COLO668 (cell line): Measurements from ENCODE around the gene COL6A5.
"Not testable (repeated sequence)": the region's sequence is repeated elsewhere in the genome, so short reads cannot be mapped to it uniquely, and the experiment has no call there.

ENCODE experiments used
- DNase-seq: peaks from one replicate; lab custom pipeline; 2025; ENCODE audit not compliant: unreplicated experiment; lab: John Stamatoyannopoulos, UW

Gene COL6A5, protein sequence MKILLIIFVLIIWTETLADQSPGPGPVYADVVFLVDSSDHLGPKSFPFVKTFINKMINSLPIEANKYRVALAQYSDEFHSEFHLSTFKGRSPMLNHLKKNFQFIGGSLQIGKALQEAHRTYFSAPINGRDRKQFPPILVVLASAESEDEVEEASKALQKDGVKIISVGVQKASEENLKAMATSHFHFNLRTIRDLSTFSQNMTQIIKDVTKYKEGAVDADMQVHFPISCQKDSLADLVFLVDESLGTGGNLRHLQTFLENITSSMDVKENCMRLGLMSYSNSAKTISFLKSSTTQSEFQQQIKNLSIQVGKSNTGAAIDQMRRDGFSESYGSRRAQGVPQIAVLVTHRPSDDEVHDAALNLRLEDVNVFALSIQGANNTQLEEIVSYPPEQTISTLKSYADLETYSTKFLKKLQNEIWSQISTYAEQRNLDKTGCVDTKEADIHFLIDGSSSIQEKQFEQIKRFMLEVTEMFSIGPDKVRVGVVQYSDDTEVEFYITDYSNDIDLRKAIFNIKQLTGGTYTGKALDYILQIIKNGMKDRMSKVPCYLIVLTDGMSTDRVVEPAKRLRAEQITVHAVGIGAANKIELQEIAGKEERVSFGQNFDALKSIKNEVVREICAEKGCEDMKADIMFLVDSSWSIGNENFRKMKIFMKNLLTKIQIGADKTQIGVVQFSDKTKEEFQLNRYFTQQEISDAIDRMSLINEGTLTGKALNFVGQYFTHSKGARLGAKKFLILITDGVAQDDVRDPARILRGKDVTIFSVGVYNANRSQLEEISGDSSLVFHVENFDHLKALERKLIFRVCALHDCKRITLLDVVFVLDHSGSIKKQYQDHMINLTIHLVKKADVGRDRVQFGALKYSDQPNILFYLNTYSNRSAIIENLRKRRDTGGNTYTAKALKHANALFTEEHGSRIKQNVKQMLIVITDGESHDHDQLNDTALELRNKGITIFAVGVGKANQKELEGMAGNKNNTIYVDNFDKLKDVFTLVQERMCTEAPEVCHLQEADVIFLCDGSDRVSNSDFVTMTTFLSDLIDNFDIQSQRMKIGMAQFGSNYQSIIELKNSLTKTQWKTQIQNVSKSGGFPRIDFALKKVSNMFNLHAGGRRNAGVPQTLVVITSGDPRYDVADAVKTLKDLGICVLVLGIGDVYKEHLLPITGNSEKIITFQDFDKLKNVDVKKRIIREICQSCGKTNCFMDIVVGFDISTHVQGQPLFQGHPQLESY (N-terminal part only)

DNA sequence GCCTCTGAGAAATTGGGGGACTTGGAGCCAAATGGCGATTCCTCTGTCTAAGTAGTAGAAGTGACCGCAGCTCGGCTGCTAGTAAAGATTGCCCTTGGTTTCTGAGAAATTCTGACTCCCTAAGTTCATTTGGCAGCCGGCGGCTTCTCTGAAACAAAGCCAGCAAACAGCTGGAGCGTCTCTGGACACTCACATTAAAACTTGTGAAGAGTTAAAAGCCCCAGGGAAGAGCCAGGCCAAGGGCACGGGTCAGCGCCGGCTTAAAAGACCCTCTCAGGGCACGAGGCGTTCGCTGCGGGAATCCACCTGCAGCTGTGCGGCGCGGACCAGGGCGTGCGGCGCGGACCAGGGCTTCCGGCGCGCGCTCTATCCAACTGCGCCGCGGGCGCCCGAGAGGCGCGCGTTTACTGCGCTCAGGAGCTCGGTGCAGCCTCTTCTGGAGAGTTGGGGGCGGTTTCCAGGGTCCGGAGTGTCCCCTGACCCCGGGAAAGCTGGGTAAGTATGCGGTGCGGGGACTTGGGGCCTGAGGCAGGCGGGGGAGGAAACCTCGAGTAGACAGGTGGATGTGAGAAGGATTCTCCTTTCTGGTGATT is at the start of gene COL6A5:
COL6A5 (plus strand) TSS at position 186 of the 593 bp plus-strand sequence. CDS start 27,967 bp downstream, outside the sequence.
- DNase-seq: peak; percentile 25

DNA sequence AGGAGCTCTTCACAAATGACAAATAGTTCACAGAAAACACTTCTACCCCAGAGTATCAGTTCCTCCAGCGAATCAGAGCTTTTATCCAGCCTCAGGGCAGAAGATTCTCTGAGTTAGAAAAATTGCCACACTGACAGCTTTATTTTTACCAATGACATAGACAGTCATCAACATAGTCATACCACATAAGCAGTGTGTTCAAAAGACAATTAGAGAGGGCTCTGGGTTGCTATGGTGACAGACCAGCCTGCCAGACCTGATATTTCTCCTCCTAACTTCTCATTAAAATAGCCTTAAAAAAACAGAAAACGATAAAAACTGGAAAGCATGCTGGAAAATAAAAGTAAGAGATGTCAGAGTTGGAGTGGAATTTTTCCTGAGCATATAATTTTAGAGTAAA is 45.9 kb upstream of the COL6A5 start:
- DNase-seq: no peak

DNA sequence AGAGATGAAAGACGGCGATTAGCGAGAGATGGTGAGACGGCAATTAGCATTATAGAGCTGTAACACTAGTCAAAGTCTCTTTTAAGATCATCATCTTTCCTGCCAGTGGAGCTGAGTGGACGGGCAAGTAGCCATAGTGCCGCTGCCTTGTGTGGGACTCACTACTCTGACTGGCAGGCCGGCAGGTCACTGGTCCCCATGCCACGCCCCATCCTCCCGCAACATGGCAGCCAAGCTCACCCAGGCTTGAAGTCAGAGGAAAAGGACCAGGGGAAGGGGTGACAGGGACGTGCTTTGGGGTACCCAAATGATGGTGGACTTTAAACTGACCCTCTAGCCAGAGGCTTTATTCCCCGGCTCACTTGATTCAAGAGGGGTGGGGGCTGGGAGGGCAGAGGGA is 44.6 kb upstream of the COL6A5 start:
- DNase-seq: no peak

DNA sequence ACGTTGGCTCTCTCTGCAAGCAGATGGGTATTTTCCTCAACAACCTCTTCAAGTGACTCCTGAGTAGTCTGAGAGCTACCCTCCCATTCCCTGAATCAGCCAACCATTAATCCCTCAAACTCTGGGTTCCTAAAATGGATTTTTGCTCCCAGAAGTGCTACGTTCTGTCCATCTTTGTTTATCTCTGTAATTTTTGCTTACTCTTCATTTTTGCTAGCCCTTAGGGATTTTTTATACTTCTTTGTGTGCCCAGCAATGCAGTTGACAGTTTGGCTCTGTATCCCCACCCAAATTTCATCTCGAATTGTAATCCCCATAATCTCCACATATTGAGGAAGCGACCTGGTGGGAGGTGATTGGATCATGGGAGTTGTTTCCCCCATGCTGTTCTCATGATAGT is 35.4 kb upstream of the COL6A5 start:
- no peak for DNase-seq

DNA sequence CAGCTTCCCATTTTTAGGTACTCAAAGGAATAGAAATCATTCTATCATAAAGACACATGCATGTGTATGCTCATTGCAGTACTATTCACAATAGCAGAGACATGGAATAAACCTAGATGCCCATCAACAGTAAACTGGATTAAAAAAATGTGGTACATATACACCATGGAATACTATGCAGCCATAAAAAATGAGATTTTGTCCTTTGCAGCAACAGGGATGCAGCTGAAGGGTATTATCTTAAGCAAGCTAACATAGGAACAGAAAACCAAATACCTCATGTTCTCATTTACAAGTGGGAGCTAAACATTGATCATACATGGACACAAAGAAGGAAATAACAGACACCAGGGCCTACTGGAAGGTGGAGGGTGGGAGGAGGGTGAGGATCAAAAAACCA is 33.1 kb upstream of the COL6A5 start:
- DNase-seq: no peak

DNA sequence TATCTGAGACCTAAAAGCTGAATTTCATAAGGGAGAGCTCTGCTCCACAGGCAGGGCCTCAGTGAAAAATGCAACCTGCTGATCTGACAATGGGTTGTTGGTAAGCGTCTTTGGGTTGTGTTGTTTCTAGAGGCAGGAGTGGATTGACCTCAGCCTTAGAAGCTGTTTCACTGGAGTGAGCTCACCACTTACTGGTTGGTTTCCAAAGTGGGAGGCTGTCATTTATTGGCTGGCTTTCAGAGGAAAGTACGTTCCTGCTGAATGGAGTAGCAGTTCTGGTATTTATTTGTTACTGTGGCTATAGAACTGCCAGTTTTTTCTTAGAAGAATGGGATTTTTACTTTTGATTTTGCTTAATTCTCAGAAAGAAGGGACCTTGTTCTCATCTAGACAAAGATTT is 29.3 kb upstream of the COL6A5 start:
- no peak for DNase-seq

DNA sequence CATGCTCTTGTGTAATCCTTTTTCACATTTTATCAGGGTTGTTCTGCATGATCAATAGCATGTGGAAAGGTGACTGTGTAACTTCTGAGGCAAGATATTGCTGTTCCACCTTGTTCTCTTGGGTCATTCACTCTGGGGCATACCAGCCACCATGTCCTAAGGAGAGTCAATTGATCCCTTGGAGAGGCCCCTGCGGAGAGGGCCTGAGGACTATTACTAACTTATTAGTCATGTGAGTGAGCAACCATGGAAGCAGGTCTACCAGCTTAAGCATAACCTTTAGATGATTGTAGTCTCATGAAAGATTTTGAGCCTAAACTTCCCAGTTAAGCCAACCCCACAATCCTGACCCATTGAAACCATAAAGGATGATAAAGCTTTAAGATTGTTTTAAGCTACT is 22.0 kb upstream of the COL6A5 start:
- no peak for DNase-seq

DNA sequence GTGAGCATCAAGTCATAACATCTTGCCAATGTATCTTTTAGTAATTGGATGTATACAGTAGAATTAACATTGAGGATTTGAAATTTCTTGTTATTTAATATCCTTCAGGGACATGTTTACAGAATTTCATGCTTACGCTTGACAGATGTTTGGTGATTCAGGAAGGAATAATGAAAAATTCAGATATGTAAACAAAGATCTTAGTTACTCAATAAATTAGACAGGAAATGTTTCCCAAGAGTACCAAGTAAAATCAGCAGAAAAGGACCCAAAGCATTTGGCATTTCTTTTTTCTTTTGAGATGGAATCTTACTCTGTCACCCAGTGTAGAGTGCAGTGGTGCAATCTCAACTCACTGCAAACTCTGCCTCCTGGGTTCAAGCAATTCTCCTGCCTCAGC is 4.7 kb upstream of the COL6A5 start:
- no peak for DNase-seq

DNA sequence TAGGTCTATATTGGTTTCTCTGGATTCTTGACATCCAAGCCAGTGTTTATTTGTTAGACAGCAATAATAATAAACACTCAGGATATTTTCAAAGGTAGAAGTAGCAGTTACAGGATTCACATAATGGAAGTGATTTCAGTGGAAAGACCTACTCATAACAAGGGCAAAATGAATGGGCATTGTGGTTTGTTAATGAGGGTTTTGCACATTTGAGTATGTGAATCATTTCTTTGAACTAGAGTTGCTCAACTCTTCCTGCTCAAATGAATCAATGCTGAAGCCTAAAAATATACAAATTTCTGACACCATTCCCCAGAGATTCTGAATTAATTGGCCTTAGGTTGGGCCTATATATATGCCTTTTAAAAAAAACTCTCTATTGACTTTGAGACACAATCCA is 4.1 kb upstream of the COL6A5 start:
- DNase-seq: no peak

DNA sequence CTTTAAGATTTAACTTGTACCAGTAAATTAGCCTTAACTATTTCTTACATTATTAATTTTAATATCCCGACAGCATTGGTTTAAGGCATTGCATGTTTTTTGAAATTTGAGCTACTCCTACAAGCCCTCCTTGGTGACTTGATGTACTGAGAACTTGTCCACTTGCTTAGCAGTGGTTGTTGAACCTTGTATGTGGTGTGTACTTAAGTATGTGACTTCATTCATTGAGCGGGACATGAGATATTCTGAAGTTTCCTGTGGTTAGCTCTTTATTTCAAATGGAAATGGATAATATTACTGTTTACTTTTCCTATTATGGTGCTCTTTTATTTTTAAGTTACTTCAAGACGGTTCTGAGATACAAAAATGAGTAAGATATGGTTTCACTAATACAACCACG is 3.6 kb upstream of the COL6A5 start:
- no peak for DNase-seq

DNA sequence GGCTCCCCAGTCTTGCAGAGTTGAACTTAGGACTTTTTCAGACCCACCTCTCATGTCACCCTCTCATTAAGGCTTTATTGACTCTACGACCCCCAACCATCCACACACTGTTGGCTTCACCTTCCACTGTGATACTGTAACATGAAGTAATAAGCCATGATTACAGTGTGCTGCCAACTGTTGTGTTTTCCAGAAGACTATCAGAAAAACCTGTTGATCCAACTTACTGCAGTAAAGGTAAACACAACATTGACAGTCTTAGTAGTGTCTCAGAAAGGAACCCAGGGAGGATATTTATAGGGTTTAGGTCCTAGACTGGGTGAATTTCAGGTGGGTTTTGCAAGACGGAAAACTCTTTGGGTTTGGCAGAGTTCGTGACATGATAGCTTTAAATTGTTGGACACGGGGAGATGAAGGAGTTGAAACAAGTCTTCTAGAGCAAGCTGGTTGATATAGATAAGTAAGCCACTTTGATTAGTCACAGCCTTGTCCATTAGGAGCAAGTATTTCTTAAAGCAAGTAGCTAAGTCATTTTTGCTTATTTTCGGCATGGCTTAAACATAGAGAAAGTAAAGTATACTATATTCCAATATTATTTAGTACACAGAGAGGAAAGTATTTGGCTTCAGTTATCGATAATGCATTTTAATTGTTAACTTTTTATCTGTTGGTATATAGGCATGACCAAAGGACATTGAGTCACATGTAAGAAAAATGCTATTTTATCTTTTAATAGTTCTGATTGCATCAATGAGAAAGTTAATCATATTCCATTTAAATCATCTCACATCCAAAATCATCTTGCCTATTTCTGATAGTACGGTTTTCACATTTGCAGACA is 2.4 kb upstream of the COL6A5 start:
- DNase-seq: no peak

DNA sequence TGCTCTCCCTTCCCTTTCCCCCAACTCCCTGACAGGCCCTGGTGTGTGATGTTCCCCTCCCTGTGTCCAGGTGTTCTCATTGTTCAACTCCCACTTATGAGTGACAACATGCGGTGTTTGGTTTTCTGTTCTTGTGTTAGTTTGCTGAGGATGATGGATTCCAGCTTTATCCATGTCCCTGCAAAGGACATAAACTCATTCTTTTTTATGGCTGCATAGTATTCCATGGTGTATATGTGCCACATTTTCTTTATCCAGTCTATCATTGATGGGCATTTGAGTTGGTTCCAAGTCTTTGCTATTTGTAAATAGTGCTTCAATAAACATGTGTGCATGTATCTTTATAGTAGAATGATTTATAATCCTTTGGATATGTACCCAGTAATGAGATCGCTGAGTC is 2.8 kb downstream of the COL6A5 start:
- not testable (repeated sequence) for DNase-seq

DNA sequence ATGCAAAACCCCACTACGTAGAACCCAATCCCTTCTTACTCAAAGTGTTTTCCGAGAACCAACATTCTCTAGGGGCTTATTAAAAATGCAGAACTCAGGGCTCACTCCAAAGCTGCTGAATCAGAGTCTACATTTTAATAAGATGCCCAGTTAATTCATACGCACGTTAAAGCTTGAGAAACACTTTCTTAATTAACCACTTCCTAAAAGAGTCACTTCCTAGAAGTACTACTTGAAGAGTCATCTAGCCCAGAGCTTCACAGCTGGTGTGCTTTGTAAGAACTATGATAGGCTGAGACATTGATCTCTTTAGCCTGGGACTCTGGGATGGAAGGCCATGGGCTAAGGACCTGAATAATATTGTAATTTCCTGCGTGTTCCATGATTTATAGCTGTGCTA is 9.0 kb downstream of the COL6A5 start:
- DNase-seq: no peak

DNA sequence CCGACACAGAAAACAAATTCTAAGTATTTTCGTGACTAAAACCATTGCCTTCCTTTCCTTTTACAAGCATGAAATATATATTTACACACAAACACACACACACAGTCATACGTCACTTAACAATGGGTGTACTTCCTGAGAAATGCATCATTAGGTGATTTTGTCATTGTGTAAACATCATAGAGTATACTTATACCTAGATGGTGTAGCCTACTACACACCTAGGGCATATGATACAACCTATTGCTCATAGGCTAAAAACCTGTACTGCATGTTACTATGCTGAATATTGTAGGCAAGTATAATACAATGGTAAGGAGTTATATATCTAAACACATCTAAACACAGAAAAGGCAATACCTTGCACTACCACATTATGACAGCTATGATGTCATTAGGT is 28.6 kb downstream of the COL6A5 start:
- DNase-seq: no peak

DNA sequence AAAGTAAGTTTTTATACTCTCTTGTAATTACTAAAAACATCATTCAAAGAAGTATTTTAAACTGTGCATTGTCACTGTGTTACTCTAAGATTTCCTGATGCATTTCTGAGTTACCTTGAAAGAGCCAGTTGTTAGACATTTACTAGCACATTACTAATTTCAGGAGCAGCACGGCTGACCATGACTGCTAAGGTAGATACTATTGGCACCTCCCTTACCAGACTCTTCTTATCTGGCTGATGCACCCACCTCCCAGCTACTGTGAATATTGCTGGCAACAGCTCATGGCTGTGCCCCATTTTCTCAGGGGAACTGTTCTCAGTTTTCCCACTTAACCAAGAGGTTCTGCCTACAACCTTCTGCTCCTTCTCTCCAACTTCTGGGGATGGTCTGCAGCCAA is 29.4 kb downstream of the COL6A5 start:
- no peak for DNase-seq

DNA sequence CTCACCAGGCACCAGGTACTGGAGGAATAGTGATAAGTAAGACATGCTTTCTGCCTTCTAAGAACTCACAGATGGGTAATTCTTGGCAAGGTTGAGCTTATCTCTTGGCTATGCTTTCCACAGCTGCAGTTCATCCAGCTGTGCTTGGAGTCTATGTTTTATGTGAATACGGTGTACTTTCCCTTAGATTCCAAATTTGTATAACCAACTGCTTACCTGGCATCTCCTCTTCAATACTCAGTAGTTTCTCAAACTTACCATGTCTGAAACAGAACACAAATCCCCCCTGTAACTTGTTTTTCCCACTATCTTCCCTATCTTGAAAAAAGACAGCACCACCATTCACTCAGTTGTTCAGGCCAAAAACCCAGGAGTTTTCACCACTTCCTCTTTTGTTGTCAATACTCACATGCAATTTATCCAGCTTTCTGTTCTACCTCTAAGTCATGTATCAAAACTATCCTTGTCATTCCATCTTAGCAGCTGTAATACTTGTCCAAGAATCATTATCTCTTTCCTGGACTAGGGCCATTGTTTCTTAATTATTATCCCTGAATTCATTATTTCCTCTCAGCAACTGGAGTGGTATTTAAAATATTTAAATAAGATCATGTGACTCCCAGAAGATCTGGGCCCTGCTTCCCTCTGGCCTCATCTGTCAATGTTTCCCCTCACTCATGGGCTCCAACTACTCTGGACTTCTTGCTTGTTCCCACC is 32.6 kb downstream of the COL6A5 start:
- DNase-seq: no peak

DNA sequence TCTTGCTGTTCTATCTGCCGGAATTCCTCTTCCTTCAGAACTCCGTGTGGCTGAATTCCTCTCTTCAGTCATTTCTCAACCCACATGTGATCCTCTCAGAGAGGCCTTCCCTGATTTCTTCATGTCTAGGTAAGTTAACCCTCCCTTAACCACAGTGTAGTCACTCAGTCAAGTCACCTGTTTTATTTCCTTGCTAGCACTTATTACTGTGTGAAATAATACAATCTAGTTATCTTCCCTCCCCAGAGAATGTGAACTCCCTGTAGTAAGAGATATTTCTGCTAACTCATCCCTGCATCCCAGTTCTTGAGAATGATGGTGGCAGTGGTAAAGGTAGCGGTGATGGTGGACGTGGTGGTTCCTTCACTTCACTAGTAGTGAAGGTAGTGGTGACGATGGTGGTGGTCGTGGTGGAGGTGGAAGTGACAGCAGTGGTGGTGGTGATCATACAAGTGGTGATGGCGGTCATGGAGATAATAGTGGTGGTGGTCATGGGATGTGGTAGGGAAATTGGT is 33.3 kb downstream of the COL6A5 start:
- DNase-seq: no peak

DNA sequence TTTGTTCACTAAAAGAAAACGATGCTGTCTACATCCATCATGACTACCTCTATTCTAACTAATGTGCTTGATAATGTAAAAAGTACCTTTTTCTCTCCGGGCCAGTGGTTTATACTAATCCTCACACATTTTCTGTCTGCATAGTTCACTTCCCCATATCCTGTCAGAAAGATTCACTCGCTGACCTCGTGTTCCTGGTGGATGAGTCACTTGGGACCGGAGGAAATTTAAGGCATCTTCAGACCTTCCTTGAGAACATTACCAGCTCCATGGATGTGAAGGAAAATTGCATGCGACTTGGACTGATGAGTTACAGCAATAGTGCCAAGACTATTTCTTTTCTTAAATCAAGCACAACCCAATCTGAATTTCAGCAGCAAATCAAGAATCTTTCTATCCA is 33.8 kb downstream of the COL6A5 start:
- DNase-seq: no peak

DNA sequence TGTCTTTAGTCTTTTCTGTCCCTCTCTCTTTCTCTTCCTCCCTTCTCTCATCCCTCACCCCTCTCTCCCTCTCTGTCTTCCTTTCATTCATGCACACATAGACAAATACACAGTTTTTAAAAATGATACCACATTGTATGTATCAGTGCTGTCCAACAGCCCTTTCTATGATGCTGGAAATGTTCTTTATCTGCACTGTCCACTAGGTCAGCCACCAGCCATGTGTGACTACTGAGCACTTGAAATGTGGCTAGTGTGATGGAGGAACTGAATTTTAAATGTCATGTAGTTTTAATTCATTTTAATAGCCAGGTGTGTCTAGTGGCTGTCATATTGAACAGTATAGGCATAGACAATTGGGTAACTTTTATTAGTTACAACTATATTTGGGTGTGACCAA is 34.9 kb downstream of the COL6A5 start:
- DNase-seq: no peak
